Uterus (tissue), 4 donors: ENCODE results near the gene ABI1. TPM values are rescaled to one million over a fixed set of nuclear protein-coding genes. Genes with fewer than 3 reads are reported as not detected.

Source experiments
- DNase-seq, 2 donors: peaks; one replicate each; pipeline ENCODE4 v3.0.0-alpha.2; 2019 to 2020
- H3K27ac ChIP-seq, 2 donors: fragments of 200-600 bp; sonication (generic); 1 replicate in 1 of 2; 2 replicates in 1 of 2; pipeline ENCODE4 v1.5.1; 2016 to 2018
- H3K27me3 ChIP-seq, 2 donors: fragments of 200-600 bp; sonication (generic); one replicate each; pipeline ENCODE4 v1.5.1; 2018 to 2019; ENCODE audit warnings: control low read depth in 1 of 2
- H3K36me3 ChIP-seq, 2 donors: fragments of 200-600 bp; sonication (generic); one replicate each; pipeline ENCODE4 v1.5.1; 2019; ENCODE audit warnings: control low read depth in 1 of 2
- H3K4me1 ChIP-seq, 2 donors: fragments of 200-600 bp; sonication (generic); one replicate each; pipeline ENCODE4 v1.5.1; 2018 to 2019; ENCODE audit warnings: control low read depth in 1 of 2
- H3K4me3 ChIP-seq, 2 donors: fragments of 200-600 bp; sonication (generic); 1 replicate in 1 of 2; 2 replicates in 1 of 2; pipeline ENCODE4 v1.5.1; 2018 to 2019; ENCODE audit warnings: mild to moderate bottlenecking in 1 of 2
- H3K9me3 ChIP-seq, 2 donors: fragments of 200-600 bp; sonication (generic); one replicate each; pipeline ENCODE4 v1.5.1; 2019; ENCODE audit warnings: control low read depth in 1 of 2
- CTCF ChIP-seq, 4 experiments: fragments of 200-600 bp in 2 of 4; fragments of 450-650 bp in 2 of 4; sonication (generic) in 2 of 4; IDR thresholded peaks; one replicate each; pipeline ENCODE4 v1.5.1; 2016 to 2019; ENCODE audit warnings: antibody characterized with exemption in 4 of 4, mild to moderate bottlenecking in 2 of 4, moderate library complexity in 1 of 4
- POLR2A ChIP-seq, 2 donors: fragments of 450-650 bp; IDR thresholded peaks; one replicate each; pipeline ENCODE4 v1.6.1; 2016; ENCODE audit warnings: antibody characterized with exemption in 2 of 2, mild to moderate bottlenecking in 1 of 2, moderate library complexity in 1 of 2
- intact Hi-C: fragments of 100-400 bp; cut with DNase I; formaldehyde crosslinking; loops from one replicate; pipeline ENCODE4 v1.15.1; 2023; ENCODE audit warnings: low total_unique reads
- total RNA-seq, 4 donors: library from RNA; depleted of rRNA in 3 of 4; stranded (reverse); fragments of >200 nt in 3 of 4; gene quantifications; one replicate each; pipeline versions ENCODE4 v1.1.0 to v1.2.4, GENCODE V29; 2014 to 2023
- donor health status: DM: yes; HTN: yes; CAD: no.

The ABI1 gene
- total RNA-seq, 4 donors from 2014 or later = 26.6 to 50.4 (median 39.1) TPM

- TF ChIP-seq POLR2A (IDR thresholded peaks at IDR 0.05) (no peak), CTCF (IDR thresholded peaks at IDR 0.05) (no peak)
- intact Hi-C loops = no loop called here
Observed at GRCh38 chr10:26773633-26774032, 87.1 kb downstream of the ABI1 start.

GRCh38 chr10:26770069-26770468, 90.7 kb downstream of the ABI1 start:
- intact Hi-C loops = no loop called here
- H3K27me3 ChIP-seq = no peaks in the 10 kb centered on the region
- H3K4me1 ChIP-seq = no peaks in the 10 kb centered on the region
- no peak overlapping the region for H3K4me3 ChIP-seq
- H3K27ac ChIP-seq = no peak overlapping the region
- no peaks in the 10 kb centered on the region for H3K9me3 ChIP-seq
- H3K36me3 ChIP-seq = no peaks in the 10 kb centered on the region
- no peak for TF ChIP-seq POLR2A (IDR thresholded peaks at IDR 0.05)
- TF ChIP-seq CTCF (IDR thresholded peaks at IDR 0.05) = no peak
- DNase-seq = no peak

More at GRCh38 chr10:26773633-26774032, 87.1 kb downstream of the ABI1 start:
- H3K27ac ChIP-seq = no peak overlapping the region
- no peak for DNase-seq
- no peaks in the 10 kb centered on the region for H3K4me1 ChIP-seq
- no peak overlapping the region for H3K4me3 ChIP-seq
- H3K27me3 ChIP-seq = no peaks in the 10 kb centered on the region
- H3K36me3 ChIP-seq = no peaks in the 10 kb centered on the region
- no peaks in the 10 kb centered on the region for H3K9me3 ChIP-seq

GRCh38 chr10:26765549-26765948, 95.2 kb downstream of the ABI1 start:
- TF ChIP-seq CTCF (IDR thresholded peaks at IDR 0.05) = no peak
- TF ChIP-seq POLR2A (IDR thresholded peaks at IDR 0.05) = no peak
- no peaks in the 10 kb centered on the region for H3K36me3 ChIP-seq
- H3K4me3 ChIP-seq = no peak overlapping the region
- H3K27me3 ChIP-seq = no peaks in the 10 kb centered on the region
- no peak for DNase-seq
- intact Hi-C loops = no loop called here
- no peaks in the 10 kb centered on the region for H3K4me1 ChIP-seq
- no peak overlapping the region for H3K27ac ChIP-seq
- H3K9me3 ChIP-seq = no peaks in the 10 kb centered on the region

- no peak for DNase-seq
- Histone ChIP-seq H3K36me3 (no peaks in the 10 kb centered on the region), H3K27ac (no peak overlapping the region), H3K27me3 (no peaks in the 10 kb centered on the region), H3K9me3 (no peaks in the 10 kb centered on the region), H3K4me3 (no peak overlapping the region), H3K4me1 (no peaks in the 10 kb centered on the region)
- TF ChIP-seq CTCF (IDR thresholded peaks at IDR 0.05) (no peak), POLR2A (IDR thresholded peaks at IDR 0.05) (no peak)
- intact Hi-C loops = no loop called here
Observed at GRCh38 chr10:26759008-26759407, 101.8 kb downstream of the ABI1 start.

- Histone ChIP-seq H3K9me3 (no peaks in the 10 kb centered on the region), H3K4me3 (no peak overlapping the region), H3K36me3 (no peaks in the 10 kb centered on the region), H3K4me1 (no peaks in the 10 kb centered on the region), H3K27ac (no peak overlapping the region), H3K27me3 (no peaks in the 10 kb centered on the region)
- DNase-seq = no peak
- intact Hi-C loops = no loop called here
- TF ChIP-seq CTCF (IDR thresholded peaks at IDR 0.05) (no peak), POLR2A (IDR thresholded peaks at IDR 0.05) (no peak)
Observed at GRCh38 chr10:26755443-26755903, 105.3 kb downstream of the ABI1 start.
